Measurements from ENCODE around the gene SHISA6.

The SHISA6 gene

GRCh38 chr17:11240841-11241610 is at the start of gene SHISA6:
Gene SHISA6 (plus strand): TSS chr17:11241213.
- H3K36me3 Mint-ChIP-seq (ENCODE audit: low read depth), result no peaks in the 10 kb centered on the region
- H3K27me3 Mint-ChIP-seq, result peaks cover 40% of the 10 kb centered on the region
- no peaks in the 10 kb centered on the region for H3K4me1 Mint-ChIP-seq (ENCODE audit: low read depth)
- no peak within 1 kb of the TSS for H3K27ac Mint-ChIP-seq
- H3K9me3 Mint-ChIP-seq, result peaks cover under 1% of the 10 kb centered on the region
- no peak within 1 kb of the TSS for H3K4me3 Mint-ChIP-seq

- no peak overlapping the region for H3K27ac Mint-ChIP-seq
- H3K9me3 Mint-ChIP-seq, result peaks cover 8% of the 10 kb centered on the region
- no peak overlapping the region for H3K4me3 Mint-ChIP-seq
- no peaks in the 10 kb centered on the region for H3K4me1 Mint-ChIP-seq (ENCODE audit: low read depth)
- no peaks in the 10 kb centered on the region for H3K27me3 Mint-ChIP-seq
- no peaks in the 10 kb centered on the region for H3K36me3 Mint-ChIP-seq (ENCODE audit: low read depth)
Measured at GRCh38 chr17:11195801-11196200, 45.2 kb upstream of the SHISA6 start.

DNA sequence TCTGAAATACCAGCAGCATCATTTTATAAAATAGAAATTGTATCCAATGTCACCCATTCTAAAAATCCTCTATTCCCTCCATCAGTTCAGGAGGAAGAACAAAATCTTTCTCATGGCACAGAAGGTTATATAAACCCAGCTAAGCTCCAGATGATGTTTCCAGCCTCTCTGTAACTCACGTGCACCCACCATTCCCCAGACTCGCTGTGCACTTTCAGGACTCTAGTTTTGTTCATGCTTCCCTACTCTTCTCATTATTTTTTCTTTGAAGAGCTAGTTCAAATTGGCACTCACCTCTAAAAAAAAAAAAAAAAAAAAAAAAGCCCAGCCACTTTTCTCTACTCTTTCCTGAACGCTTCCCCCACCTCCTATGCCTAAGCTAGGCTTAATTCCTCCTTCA is 36.0 kb upstream of the SHISA6 start:
- Mint-ChIP-seq H3K4me3 (no peak overlapping the region), H3K4me1 (ENCODE audit: low read depth) (no peaks in the 10 kb centered on the region), H3K27me3 (no peaks in the 10 kb centered on the region), H3K36me3 (ENCODE audit: low read depth) (no peaks in the 10 kb centered on the region), H3K9me3 (peaks cover 7% of the 10 kb centered on the region), H3K27ac (no peak overlapping the region)

- no peaks in the 10 kb centered on the region for H3K36me3 Mint-ChIP-seq (ENCODE audit: low read depth)
- H3K4me3 Mint-ChIP-seq, result no peak overlapping the region
- no peaks in the 10 kb centered on the region for H3K4me1 Mint-ChIP-seq (ENCODE audit: low read depth)
- peaks cover 13% of the 10 kb centered on the region for H3K9me3 Mint-ChIP-seq
- no peaks in the 10 kb centered on the region for H3K27me3 Mint-ChIP-seq
- no peak overlapping the region for H3K27ac Mint-ChIP-seq
Measured at GRCh38 chr17:11205659-11206058, 35.4 kb upstream of the SHISA6 start.

DNA sequence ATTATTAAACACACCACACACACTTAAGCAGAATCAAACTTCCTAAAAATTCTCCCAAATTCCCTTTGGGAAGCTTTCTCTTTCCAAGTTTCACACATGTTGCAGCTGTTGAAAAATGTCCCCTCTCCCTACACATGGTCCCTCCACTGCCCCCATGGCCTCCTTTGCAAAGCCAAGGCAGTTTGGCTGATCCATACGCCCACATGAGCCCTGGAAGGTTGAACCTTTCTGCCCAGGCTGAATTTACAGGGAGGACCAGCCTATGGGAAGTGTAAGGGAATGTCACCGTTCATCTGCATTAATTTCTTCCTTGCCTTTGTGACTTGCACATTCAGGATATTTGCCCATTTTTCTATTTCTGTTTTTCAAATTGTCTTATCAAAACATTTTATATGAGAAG is 31.1 kb upstream of the SHISA6 start:
- Mint-ChIP-seq H3K4me1 (ENCODE audit: low read depth) (no peaks in the 10 kb centered on the region), H3K9me3 (peaks cover 22% of the 10 kb centered on the region), H3K27me3 (no peaks in the 10 kb centered on the region), H3K36me3 (ENCODE audit: low read depth) (no peaks in the 10 kb centered on the region), H3K27ac (no peak overlapping the region), H3K4me3 (no peak overlapping the region)

DNA sequence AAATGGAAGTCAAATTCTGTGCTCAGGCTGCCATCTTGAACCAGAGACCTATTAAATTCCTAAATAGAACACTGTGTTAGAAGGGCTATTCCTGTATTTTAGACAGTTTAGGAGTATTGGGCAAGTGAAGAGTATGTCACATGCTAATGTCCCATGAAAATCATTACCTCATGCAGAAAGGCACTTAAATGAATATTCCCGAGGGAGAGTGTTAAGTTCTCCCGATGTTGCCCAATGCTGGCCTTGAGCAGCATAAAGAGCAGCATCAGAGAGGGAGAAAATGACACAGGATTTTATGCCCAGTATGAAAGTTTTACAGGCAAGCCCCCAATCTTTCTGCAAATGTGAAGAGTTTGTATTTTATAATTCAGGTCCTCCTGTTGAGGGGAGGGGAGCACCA is 28.2 kb upstream of the SHISA6 start:
- Mint-ChIP-seq H3K36me3 (ENCODE audit: low read depth) (no peaks in the 10 kb centered on the region), H3K27me3 (no peaks in the 10 kb centered on the region), H3K27ac (no peak overlapping the region), H3K4me1 (ENCODE audit: low read depth) (no peaks in the 10 kb centered on the region), H3K9me3 (peaks cover 15% of the 10 kb centered on the region), H3K4me3 (no peak overlapping the region)

DNA sequence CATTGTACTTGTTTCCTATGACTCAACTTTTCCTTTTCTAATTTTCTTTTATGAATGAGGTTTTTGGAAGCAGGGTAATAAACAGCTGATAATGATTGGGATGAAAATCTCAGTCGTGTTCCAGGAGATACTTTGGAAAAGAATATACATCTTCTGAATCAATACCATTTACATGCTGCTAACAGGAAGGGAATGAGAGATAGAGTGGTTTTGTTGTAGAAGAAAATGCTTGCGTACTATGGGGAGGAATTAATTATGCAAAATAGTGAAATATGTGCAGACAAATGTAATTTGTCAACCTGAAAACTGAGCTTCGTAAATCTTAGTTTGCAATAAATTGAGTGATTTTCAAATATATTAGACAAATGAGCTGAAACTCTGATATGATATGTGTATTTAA is 24.0 kb upstream of the SHISA6 start:
- Mint-ChIP-seq H3K36me3 (ENCODE audit: low read depth) (no peaks in the 10 kb centered on the region), H3K9me3 (no peaks in the 10 kb centered on the region), H3K27ac (no peak overlapping the region), H3K27me3 (peaks cover 3% of the 10 kb centered on the region), H3K4me3 (no peak overlapping the region), H3K4me1 (ENCODE audit: low read depth) (no peaks in the 10 kb centered on the region)

GRCh38 chr17:11221196-11221595 is 19.8 kb upstream of the SHISA6 start:
- Mint-ChIP-seq H3K4me3 (no peak overlapping the region), H3K36me3 (ENCODE audit: low read depth) (no peaks in the 10 kb centered on the region), H3K27me3 (peaks cover 3% of the 10 kb centered on the region), H3K4me1 (ENCODE audit: low read depth) (no peaks in the 10 kb centered on the region), H3K9me3 (peaks cover 9% of the 10 kb centered on the region), H3K27ac (no peak overlapping the region)

DNA sequence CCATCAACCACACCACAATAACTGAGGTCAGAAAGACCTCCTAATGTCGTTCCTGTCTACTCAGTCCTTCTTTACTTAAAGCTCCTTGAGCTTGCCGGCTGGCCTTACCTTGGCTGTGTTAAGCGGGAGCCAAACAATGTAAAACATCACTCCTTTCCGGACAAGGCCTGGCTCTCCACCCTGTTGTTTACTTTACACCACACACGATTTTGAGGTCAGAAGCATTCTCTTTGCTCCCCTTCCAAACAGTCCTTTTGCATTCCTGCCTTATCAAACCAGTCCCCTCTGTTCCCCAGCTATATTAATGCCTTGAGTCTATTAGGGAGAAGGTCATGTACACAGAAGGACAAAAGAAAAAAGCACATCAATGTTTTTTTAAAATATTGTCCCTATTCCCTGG is 19.3 kb upstream of the SHISA6 start:
- Mint-ChIP-seq H3K9me3 (peaks cover 9% of the 10 kb centered on the region), H3K4me3 (no peak overlapping the region), H3K27ac (no peak overlapping the region), H3K36me3 (ENCODE audit: low read depth) (no peaks in the 10 kb centered on the region), H3K4me1 (ENCODE audit: low read depth) (no peaks in the 10 kb centered on the region), H3K27me3 (peaks cover 3% of the 10 kb centered on the region)

DNA sequence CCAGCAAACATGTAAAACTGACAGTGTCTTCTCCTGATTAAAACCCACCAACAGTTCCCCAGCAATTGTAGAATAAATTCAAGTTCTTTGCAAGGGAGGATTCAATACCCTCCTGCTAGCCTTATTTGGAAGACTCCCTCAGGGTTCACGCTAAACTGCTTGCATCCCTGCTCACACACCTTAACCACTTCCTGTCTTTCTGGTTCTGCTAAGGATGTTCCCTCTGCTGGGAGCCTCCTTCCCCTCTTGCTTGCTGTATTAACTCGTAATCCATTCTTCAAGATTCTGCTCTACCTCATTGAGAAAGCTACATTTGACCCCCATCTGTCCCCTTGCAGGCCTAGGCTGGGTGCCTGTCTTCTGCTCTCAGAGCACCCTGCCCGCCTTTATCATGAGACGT is 2.3 kb upstream of the SHISA6 start:
- H3K9me3 Mint-ChIP-seq, result peaks cover 7% of the 10 kb centered on the region
- H3K4me3 Mint-ChIP-seq, result no peak overlapping the region
- H3K27ac Mint-ChIP-seq, result no peak overlapping the region
- H3K4me1 Mint-ChIP-seq (ENCODE audit: low read depth), result no peaks in the 10 kb centered on the region
- no peaks in the 10 kb centered on the region for H3K36me3 Mint-ChIP-seq (ENCODE audit: low read depth)
- H3K27me3 Mint-ChIP-seq, result peaks cover 37% of the 10 kb centered on the region

DNA sequence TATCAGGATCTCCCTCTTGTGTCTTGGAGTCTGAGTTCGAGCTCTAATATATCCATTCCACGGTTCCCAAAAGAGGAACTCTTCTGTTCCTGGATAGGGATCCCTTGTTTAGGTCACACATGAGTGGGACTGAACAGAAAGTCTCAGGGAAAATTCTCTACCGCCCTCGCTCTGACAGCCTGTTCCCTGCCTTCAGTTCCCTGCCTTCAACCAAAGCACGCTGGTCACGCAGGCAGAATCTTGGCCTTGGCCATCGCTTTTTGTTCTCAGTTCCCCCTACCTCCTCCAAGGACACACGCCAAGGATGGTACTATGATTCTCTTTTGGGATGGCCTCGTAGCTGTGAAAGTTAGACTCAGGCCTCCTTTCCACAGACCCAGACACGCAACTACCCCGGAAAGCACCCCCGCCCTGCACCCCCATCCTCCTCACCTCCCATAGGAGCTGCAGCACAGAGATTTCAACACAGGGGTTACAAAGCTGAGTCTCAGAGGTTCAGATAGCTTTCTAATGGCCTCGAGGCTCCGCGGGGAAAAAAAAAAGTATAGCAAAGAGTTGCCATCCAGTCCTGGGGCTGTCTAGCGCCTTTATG is 1.5 kb upstream of the SHISA6 start:
- no peaks in the 10 kb centered on the region for H3K36me3 Mint-ChIP-seq (ENCODE audit: low read depth)
- H3K4me3 Mint-ChIP-seq, result no peak overlapping the region

DNA sequence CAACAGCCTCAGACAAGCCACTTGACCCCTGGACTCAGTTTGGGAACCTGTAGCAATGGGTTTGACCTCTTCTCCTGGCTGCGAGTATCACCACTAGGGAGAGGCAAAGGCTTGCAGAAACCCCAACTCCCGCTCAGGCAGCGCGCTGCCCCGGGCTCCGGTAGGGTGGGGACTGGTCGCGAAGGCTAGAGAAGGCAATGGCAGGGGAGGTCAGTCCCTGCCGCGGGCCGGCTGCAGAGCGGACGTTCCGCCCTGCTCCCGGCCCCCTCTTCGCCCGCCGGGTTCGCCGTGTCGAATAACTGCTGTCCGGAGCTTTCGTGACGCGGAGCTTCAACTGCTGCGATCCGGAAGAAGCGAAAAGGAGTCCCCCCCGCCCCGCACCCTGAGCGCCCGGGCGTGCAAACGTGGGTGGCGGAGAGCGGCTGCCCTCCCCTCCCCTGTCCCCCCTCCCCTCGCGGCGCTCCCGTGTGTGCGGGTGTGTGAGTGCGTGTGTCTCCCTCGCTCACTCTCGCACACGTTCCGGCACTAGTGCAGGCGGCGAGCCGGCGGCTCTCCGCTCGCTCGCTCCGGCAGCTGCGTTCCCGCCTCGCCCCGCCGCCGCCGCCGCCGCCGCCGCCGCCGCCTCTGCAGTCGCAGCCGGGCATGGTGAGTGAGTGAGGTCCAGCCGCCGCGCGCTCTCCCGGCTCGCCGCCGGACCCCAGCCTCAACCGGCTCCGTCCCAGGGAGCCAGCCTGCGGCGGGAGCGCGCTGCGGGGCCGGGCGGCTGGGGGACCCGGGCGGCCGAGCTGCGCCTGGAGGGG is 772 bp upstream of the SHISA6 start:
- no peak overlapping the region for H3K27ac Mint-ChIP-seq
- H3K4me1 Mint-ChIP-seq (ENCODE audit: low read depth), result no peaks in the 10 kb centered on the region
- H3K9me3 Mint-ChIP-seq, result peaks cover 5% of the 10 kb centered on the region
- H3K36me3 Mint-ChIP-seq (ENCODE audit: low read depth), result no peaks in the 10 kb centered on the region
- H3K27me3 Mint-ChIP-seq, result peaks cover 40% of the 10 kb centered on the region
- H3K4me3 Mint-ChIP-seq, result no peak overlapping the region

More for the DNA sequence above, 1.5 kb upstream of the SHISA6 start:
- no peak overlapping the region for H3K27ac Mint-ChIP-seq
- peaks cover 7% of the 10 kb centered on the region for H3K9me3 Mint-ChIP-seq
- peaks cover 40% of the 10 kb centered on the region for H3K27me3 Mint-ChIP-seq
- no peaks in the 10 kb centered on the region for H3K4me1 Mint-ChIP-seq (ENCODE audit: low read depth)

- no peak overlapping the region for H3K4me3 Mint-ChIP-seq
- no peak overlapping the region for H3K27ac Mint-ChIP-seq
- H3K36me3 Mint-ChIP-seq (ENCODE audit: low read depth), result no peaks in the 10 kb centered on the region
- H3K4me1 Mint-ChIP-seq (ENCODE audit: low read depth), result no peaks in the 10 kb centered on the region
- H3K9me3 Mint-ChIP-seq, result no peaks in the 10 kb centered on the region
- peaks cover 40% of the 10 kb centered on the region for H3K27me3 Mint-ChIP-seq
Measured at GRCh38 chr17:11241611-11242226, 706 bp downstream of the SHISA6 start.

DNA sequence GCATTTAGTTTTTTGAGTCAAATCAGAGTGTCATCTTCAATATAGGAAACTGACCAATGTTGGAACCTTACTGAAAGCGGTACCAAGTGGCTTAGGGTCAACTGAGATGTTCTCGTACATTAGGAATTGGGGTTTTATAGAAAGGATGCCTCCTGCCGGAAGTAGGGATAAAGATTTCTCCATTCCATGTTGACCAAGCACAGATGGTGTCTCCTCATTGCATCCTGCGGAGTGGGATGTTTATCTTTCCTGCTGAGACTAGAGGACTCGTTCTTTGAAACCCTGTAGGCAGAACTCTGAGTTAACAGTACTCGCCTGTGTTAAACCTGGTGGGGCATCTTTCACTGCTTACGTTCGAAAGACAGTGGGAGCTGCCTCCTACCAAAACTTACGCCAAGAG is 1.4 kb downstream of the SHISA6 start:
- H3K27me3 Mint-ChIP-seq, result peaks cover 40% of the 10 kb centered on the region

GRCh38 chr17:11244776-11245175 is 3.8 kb downstream of the SHISA6 start:
- H3K4me3 Mint-ChIP-seq, result no peak overlapping the region
- H3K27ac Mint-ChIP-seq, result no peak overlapping the region
- no peaks in the 10 kb centered on the region for H3K4me1 Mint-ChIP-seq (ENCODE audit: low read depth)
- H3K36me3 Mint-ChIP-seq (ENCODE audit: low read depth), result no peaks in the 10 kb centered on the region
- peaks cover 26% of the 10 kb centered on the region for H3K27me3 Mint-ChIP-seq
- H3K9me3 Mint-ChIP-seq, result no peaks in the 10 kb centered on the region

More for the DNA sequence above, 1.4 kb downstream of the SHISA6 start:
- no peaks in the 10 kb centered on the region for H3K36me3 Mint-ChIP-seq (ENCODE audit: low read depth)
- H3K4me3 Mint-ChIP-seq, result no peak overlapping the region
- H3K4me1 Mint-ChIP-seq (ENCODE audit: low read depth), result no peaks in the 10 kb centered on the region
- no peak overlapping the region for H3K27ac Mint-ChIP-seq
- no peaks in the 10 kb centered on the region for H3K9me3 Mint-ChIP-seq
